ENCODE results near the gene COA3. TPM values are rescaled to one million over a fixed set of nuclear protein-coding genes. Genes with fewer than 3 reads are reported as not detected.

Gene COA3
- total RNA-seq, 1 donor from 2014 or later = 59.8 TPM

DNA sequence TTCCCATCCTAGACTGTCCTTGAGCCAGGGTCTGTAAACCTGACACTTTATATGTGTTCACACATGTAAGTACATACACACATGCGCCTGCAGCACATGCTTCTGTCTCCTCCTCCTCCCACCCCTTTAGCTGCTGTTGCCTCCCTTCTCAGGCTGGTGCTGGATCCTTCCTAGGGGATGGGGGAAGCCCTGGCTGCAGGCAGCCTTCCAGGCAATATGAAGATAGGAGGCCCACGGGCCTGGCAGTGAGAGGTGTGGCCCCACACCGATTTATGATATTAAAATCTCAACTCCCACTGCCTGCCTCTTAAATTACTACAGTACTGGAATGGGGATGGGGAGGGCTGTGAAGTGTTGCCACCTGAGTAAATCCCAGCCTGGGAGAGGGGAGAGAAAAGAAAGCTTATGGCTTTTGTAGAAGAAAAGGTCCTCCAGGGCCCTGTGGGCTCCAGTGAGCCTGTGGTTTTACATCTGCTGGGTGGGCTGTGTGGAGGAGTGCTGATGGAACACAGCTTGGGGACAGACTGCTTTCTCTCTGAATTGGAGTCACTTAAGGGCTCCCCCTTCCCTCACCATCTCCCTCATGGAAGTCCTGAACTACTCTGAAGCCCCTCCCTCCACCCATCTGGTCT, 19.1 kb downstream of the COA3 start:
- FAIRE-seq (no peak), DNase-seq (ENCODE audit: low read depth) (no peak)
- H3K36me3 ChIP-seq (ENCODE audit: control insufficient read depth, insufficient read depth, low read length) = peaks cover 14% of the 10 kb centered on the region
- peaks cover 6% of the 10 kb centered on the region for H3K27me3 ChIP-seq (ENCODE audit: control insufficient read depth, insufficient read depth, low read length)
- TF ChIP-seq, protein P1, sequence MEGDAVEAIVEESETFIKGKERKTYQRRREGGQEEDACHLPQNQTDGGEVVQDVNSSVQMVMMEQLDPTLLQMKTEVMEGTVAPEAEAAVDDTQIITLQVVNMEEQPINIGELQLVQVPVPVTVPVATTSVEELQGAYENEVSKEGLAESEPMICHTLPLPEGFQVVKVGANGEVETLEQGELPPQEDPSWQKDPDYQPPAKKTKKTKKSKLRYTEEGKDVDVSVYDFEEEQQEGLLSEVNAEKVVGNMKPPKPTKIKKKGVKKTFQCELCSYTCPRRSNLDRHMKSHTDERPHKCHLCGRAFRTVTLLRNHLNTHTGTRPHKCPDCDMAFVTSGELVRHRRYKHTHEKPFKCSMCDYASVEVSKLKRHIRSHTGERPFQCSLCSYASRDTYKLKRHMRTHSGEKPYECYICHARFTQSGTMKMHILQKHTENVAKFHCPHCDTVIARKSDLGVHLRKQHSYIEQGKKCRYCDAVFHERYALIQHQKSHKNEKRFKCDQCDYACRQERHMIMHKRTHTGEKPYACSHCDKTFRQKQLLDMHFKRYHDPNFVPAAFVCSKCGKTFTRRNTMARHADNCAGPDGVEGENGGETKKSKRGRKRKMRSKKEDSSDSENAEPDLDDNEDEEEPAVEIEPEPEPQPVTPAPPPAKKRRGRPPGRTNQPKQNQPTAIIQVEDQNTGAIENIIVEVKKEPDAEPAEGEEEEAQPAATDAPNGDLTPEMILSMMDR (IDR thresholded peaks at IDR 0.05; ENCODE audit: insufficient read depth, low read length, severe bottlenecking) = no peak
- no peak overlapping the region for H3K4me3 ChIP-seq (ENCODE audit: low read depth, low read length)

DNA sequence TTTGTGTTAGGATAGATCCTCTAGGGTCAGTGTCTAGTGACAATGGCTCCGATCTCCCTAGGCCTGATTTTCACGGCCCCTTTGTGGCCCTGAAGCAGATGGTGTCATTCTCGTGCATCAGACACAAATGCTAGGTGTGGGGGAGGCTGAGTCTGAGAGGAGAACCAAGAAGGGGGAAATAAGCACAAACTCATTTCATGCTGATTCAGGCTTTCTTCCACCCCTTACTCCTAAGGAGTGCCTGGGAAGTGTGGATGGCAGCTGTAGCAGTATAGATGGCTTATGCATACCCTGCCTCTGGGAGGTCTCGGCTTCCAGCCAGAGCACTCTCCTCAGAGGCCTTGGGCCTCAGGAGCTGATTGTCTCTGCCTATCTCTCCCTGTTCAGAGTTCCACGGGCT, 19.9 kb downstream of the COA3 start:
- DNase-seq (ENCODE audit: low read depth) (no peak), FAIRE-seq (no peak)
- TF ChIP-seq, protein P1 (IDR thresholded peaks at IDR 0.05; ENCODE audit: insufficient read depth, low read length, severe bottlenecking) = no peak
- H3K36me3 ChIP-seq (ENCODE audit: control insufficient read depth, insufficient read depth, low read length) = peaks cover 14% of the 10 kb centered on the region
- H3K4me3 ChIP-seq (ENCODE audit: low read depth, low read length) = no peak overlapping the region
- peaks cover 6% of the 10 kb centered on the region for H3K27me3 ChIP-seq (ENCODE audit: control insufficient read depth, insufficient read depth, low read length)

DNA sequence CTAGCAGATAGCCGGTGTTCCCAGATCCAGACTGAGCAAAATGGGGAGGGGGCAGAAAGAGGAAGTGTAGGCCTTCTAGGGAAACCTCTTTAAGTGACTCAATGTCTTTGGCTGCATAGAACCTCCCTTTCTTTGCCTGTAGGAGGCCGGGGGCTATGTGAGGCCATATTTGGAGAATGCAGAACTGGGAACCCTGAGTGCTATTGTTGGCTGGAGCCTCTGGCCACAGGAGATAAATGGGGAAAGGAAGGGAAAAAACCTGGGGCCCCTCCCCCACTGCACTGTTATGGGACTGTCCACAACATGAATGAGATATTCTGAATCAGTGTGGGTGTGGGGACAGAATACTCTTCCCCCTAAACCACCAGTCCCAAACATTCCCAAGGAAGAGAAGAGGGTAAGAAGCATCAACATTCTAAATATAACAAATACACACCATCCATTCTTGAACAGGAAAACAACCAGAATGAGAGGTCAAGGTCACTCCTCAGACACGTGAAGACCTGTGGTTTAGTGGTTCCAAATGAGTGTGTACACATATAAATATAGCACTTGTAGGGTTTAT, 22.9 kb downstream of the COA3 start:
- Histone ChIP-seq H3K4me3 (ENCODE audit: low read depth, low read length) (no peak overlapping the region), H3K36me3 (ENCODE audit: control insufficient read depth, insufficient read depth, low read length) (peaks cover 14% of the 10 kb centered on the region), H3K27me3 (ENCODE audit: control insufficient read depth, insufficient read depth, low read length) (no peaks in the 10 kb centered on the region)
- DNase-seq (ENCODE audit: low read depth) (no peak), FAIRE-seq (no peak)
- TF ChIP-seq, protein P1 (IDR thresholded peaks at IDR 0.05; ENCODE audit: insufficient read depth, low read length, severe bottlenecking) = no peak

DNA sequence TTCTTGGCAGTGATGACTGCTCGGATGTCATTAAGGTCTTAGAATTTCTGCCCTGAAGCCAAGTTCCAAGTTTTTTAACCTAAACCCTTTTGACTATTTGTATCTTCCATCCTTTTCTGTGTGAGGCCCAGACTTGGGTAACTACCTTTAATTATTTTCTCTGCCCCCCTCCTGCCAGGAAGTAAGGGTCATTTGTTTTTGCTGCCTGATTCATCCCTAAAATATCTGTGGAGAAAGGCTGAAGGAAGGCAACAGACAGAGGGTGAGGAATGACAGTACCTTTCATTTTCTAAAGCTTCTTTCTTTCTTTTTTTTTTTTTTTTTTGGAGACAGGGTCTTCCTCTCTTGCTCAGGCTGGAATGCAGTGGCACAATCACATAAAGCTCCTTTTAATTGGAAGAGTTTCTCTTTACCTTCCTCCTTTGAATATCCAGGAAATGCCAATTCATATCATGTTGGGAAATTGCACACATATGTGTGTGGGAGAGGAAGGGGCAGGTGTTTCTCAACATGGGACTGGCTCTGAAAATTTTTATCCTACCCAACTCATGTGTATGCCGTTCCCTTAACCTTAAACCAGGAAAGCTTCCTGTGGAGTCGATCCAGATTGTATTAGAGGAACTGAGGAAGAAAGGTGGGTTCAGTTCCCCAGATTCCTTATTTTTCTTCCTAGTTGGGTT, 24.3 kb downstream of the COA3 start:
- peak overlapping the region; percentile 72 for H3K4me3 ChIP-seq (ENCODE audit: low read depth, low read length)
- H3K27me3 ChIP-seq (ENCODE audit: control insufficient read depth, insufficient read depth, low read length) = no peaks in the 10 kb centered on the region
- H3K36me3 ChIP-seq (ENCODE audit: control insufficient read depth, insufficient read depth, low read length) = peaks cover 14% of the 10 kb centered on the region
- TF ChIP-seq, protein P1 (IDR thresholded peaks at IDR 0.05; ENCODE audit: insufficient read depth, low read length, severe bottlenecking) = no peak
- peak; percentile 51 for DNase-seq (ENCODE audit: low read depth)
- FAIRE-seq = no peak

DNA sequence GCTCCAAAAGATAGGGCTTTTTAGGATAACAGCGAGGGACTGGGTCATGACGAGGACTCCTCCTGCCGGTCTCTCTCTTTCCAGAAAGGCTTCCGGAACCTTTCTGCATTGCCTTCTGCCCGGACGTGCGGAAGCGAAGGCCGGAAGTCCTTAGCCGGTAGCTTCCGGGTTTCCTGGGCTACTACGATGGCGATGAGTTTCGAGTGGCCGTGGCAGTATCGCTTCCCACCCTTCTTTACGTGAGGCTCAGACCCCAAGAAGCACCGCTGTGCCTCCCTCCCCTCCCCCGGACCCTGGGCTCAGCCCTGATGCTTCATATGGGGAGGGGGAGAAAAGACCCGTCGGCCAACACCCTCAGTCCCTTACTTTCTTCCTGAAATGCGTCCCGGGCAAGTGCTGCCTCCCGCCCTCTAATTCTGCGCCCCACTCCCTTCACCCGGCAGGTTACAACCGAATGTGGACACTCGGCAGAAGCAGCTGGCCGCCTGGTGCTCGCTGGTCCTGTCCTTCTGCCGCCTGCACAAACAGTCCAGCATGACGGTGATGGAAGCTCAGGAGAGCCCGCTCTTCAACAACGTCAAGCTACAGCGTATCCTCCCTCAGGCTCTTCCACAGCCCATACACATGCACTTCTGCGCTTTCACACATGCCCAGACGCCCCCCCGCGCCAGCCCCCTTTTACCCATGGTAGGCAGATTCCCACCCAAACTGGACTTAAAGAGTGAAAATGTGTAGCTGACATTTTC, 25.0 kb downstream of the COA3 start, which contains the start of gene VPS25:
Gene VPS25 (plus strand): TSS at position 160 of the 746 bp plus-strand sequence. CDS start 27 bp downstream, at position 187.
- Histone ChIP-seq H3K4me3 (ENCODE audit: low read depth, low read length) (peak within 1 kb of the TSS; percentile 72), H3K27me3 (ENCODE audit: control insufficient read depth, insufficient read depth, low read length) (no peaks in the 10 kb centered on the region), H3K36me3 (ENCODE audit: control insufficient read depth, insufficient read depth, low read length) (peaks cover 9% of the 10 kb centered on the region)
- FAIRE-seq (no peak), DNase-seq (ENCODE audit: low read depth) (peak; percentile 67)
- TF ChIP-seq, protein P1 (IDR thresholded peaks at IDR 0.05; ENCODE audit: insufficient read depth, low read length, severe bottlenecking) = peak; percentile 41
